HG03039 (cell line): ENCODE measurements around the gene EEF2KMT.
"Not testable (repeated sequence)": the region's sequence is repeated elsewhere in the genome, so short reads cannot be mapped to it uniquely, and the experiment has no call there.

Experiments used
- ATAC-seq: cut with Tn5 transposase; IDR thresholded peaks from one replicate; pipeline ENCODE4 v1.9.1; 2021; ENCODE audit warnings: mild to moderate bottlenecking, moderate library complexity; ENCODE audit not compliant: unreplicated experiment

Gene EEF2KMT

GRCh38 chr16:5071681-5072333 lies 25.8 kb downstream of the EEF2KMT start, which contains the start of gene ALG1:
TSS of gene ALG1 (plus strand) at chr16:5071843. CDS start at chr16:5071850, 7 bp downstream.
- peak; percentile 80 for ATAC-seq

GRCh38 chr16:5071341-5071680 lies 26.3 kb downstream of the EEF2KMT start:
- no peak for ATAC-seq

GRCh38 chr16:5070431-5071186 lies 27.0 kb downstream of the EEF2KMT start:
- ATAC-seq = no peak

GRCh38 chr16:5069854-5070253 lies 27.7 kb downstream of the EEF2KMT start:
- no peak for ATAC-seq

- ATAC-seq = no peak
Measured at GRCh38 chr16:5069048-5069447, 28.5 kb downstream of the EEF2KMT start.

- no peak for ATAC-seq
Measured at GRCh38 chr16:5066511-5066910, 31.1 kb downstream of the EEF2KMT start.

GRCh38 chr16:5065813-5066212 lies 31.8 kb downstream of the EEF2KMT start, which contains the start of gene C16orf89:
TSS of gene C16orf89 (minus strand) at chr16:5065956. CDS start at chr16:5065908, 48 bp downstream.
- no peak for ATAC-seq

- ATAC-seq = no peak
Measured at GRCh38 chr16:5065326-5065725, 32.3 kb downstream of the EEF2KMT start.

- ATAC-seq = no peak
Measured at GRCh38 chr16:5064915-5065314, 32.7 kb downstream of the EEF2KMT start.

- no peak for ATAC-seq
Measured at GRCh38 chr16:5062790-5063765, 34.5 kb downstream of the EEF2KMT start.

GRCh38 chr16:5062051-5062450 lies 35.5 kb downstream of the EEF2KMT start:
- ATAC-seq = no peak

GRCh38 chr16:5060073-5060641 lies 37.4 kb downstream of the EEF2KMT start:
- no peak for ATAC-seq

GRCh38 chr16:5059386-5060072 lies 38.1 kb downstream of the EEF2KMT start:
- no peak for ATAC-seq

- no peak for ATAC-seq
Measured at GRCh38 chr16:5058476-5058875, 39.1 kb downstream of the EEF2KMT start.

GRCh38 chr16:5056352-5056751 lies 41.2 kb downstream of the EEF2KMT start:
- ATAC-seq = no peak

GRCh38 chr16:5054876-5055865 lies 42.4 kb downstream of the EEF2KMT start:
- no peak for ATAC-seq

- ATAC-seq = no peak
Measured at GRCh38 chr16:5046914-5047313, 50.7 kb downstream of the EEF2KMT start.

- no peak for ATAC-seq
Measured at GRCh38 chr16:5045499-5046115, 52.0 kb downstream of the EEF2KMT start.

- not testable (repeated sequence) for ATAC-seq
Measured at GRCh38 chr16:5044581-5044980, 53.0 kb downstream of the EEF2KMT start.
